G401 (cell line): ENCODE data around the gene AP1S1. TPM values are rescaled to one million over a fixed set of nuclear protein-coding genes. Genes with fewer than 3 reads are reported as not detected.

Experiments used
- DNase-seq: peaks from one replicate; pipeline ENCODE4 v3.0.0-alpha.2; 2015; ENCODE audit warnings: low spot score
- in situ Hi-C: cut with HindIII; loops from 2 replicates; pipeline ENCODE4 v1.10.0; 2016; ENCODE audit warnings: low sequenced_read_pairs, mixed read lengths
- total RNA-seq: library from RNA; depleted of rRNA; stranded (reverse); fragments of >200 nt; shearing (Covaris generic); gene quantifications from 2 replicates; pipeline ENCODE4 v1.2.3, GENCODE V29; 2014

The AP1S1 gene
- total RNA-seq, 1 experiment from 2014 or later = 215 TPM

GRCh38 chr7:101167645-101168411, 13.6 kb downstream of the AP1S1 start:
- in situ Hi-C loops = no loop called here
- DNase-seq = no peak

GRCh38 chr7:101168412-101169049, 14.3 kb downstream of the AP1S1 start:
- in situ Hi-C loops = no loop called here
- no peak for DNase-seq

GRCh38 chr7:101169110-101169837, 15.0 kb downstream of the AP1S1 start:
- DNase-seq = peak; percentile 41
- in situ Hi-C loops = no loop called here

- peak; percentile 63 for DNase-seq
- in situ Hi-C loops = loop anchor here (10.0 kb wide), 1 partner anchor 105 kb away; no protein-coding TSS in a partner anchor
Observed at GRCh38 chr7:101169838-101170551, 15.7 kb downstream of the AP1S1 start.

GRCh38 chr7:101170617-101171441, 16.6 kb downstream of the AP1S1 start:
- in situ Hi-C loops = loop anchor here (10.0 kb wide), 1 partner anchor 104 kb away; no protein-coding TSS in a partner anchor
- no peak for DNase-seq

GRCh38 chr7:101171442-101171837, 17.2 kb downstream of the AP1S1 start:
- in situ Hi-C loops = loop anchor here (10.0 kb wide), 1 partner anchor 103 kb away; no protein-coding TSS in a partner anchor
- no peak for DNase-seq

- no peak for DNase-seq
- in situ Hi-C loops = loop anchor here (10.0 kb wide), 1 partner anchor 103 kb away; no protein-coding TSS in a partner anchor
Observed at GRCh38 chr7:101172005-101172853, 18.0 kb downstream of the AP1S1 start.

- in situ Hi-C loops = loop anchor here (10.0 kb wide), 1 partner anchor 102 kb away; no protein-coding TSS in a partner anchor
- DNase-seq = no peak
Observed at GRCh38 chr7:101172854-101173751, 18.8 kb downstream of the AP1S1 start.

- in situ Hi-C loops = loop anchor here (10.0 kb wide), 1 partner anchor 101 kb away; no protein-coding TSS in a partner anchor
Observed at GRCh38 chr7:101173752-101174244, 19.5 kb downstream of the AP1S1 start.

GRCh38 chr7:101174322-101174854, 20.1 kb downstream of the AP1S1 start:
- no peak for DNase-seq

More at GRCh38 chr7:101173752-101174244, 19.5 kb downstream of the AP1S1 start:
- DNase-seq = no peak

GRCh38 chr7:101175664-101176063, 21.4 kb downstream of the AP1S1 start:
- in situ Hi-C loops = loop anchor here (10.0 kb wide), 1 partner anchor 99 kb away; no protein-coding TSS in a partner anchor
- DNase-seq = no peak

More at GRCh38 chr7:101174322-101174854, 20.1 kb downstream of the AP1S1 start:
- in situ Hi-C loops = loop anchor here (10.0 kb wide), 1 partner anchor 100 kb away; no protein-coding TSS in a partner anchor

- no peak for DNase-seq
- in situ Hi-C loops = loop anchor here (10.0 kb wide), 1 partner anchor 97 kb away; no protein-coding TSS in a partner anchor
Observed at GRCh38 chr7:101177644-101178043, 23.4 kb downstream of the AP1S1 start.

- in situ Hi-C loops = loop anchor here (10.0 kb wide), 1 partner anchor 96 kb away; no protein-coding TSS in a partner anchor
Observed at GRCh38 chr7:101179117-101179516, 24.8 kb downstream of the AP1S1 start.

GRCh38 chr7:101179713-101180112, 25.4 kb downstream of the AP1S1 start:
- in situ Hi-C loops = loop anchor here (10.0 kb wide), 1 partner anchor 95 kb away; no protein-coding TSS in a partner anchor
- DNase-seq = no peak

More at GRCh38 chr7:101179117-101179516, 24.8 kb downstream of the AP1S1 start:
- no peak for DNase-seq

- in situ Hi-C loops = no loop called here
Observed at GRCh38 chr7:101180130-101180755, 26.0 kb downstream of the AP1S1 start, which contains the start of gene NAT16. Gene NAT16 (minus strand): TSS chr7:101180293. CDS start chr7:101174807, 5,486 bp downstream.

More at GRCh38 chr7:101180130-101180755, 26.0 kb downstream of the AP1S1 start, which contains the start of gene NAT16:
- no peak for DNase-seq
